ENCODE measurements around the gene TBC1D9B.

- TF ChIP-seq POLR2A (IDR thresholded peaks at IDR 0.05; ENCODE audit: low read depth, low read length) (no peak), TAF1 (IDR thresholded peaks at IDR 0.05; ENCODE audit: low read depth, low read length) (no peak), POLR2AphosphoS5 (IDR thresholded peaks at IDR 0.05; ENCODE audit: low read depth, low read length) (no peak)
Observed at GRCh38 chr5:179822059-179822432, 85.7 kb downstream of the TBC1D9B start.
